HG02938 (cell line): Measurements from ENCODE around the gene DIS3L2.

Experiments used
- ATAC-seq: cut with Tn5 transposase; IDR thresholded peaks from one replicate; pipeline ENCODE4 v1.9.1; 2021; ENCODE audit warnings: mild to moderate bottlenecking, moderate library complexity; ENCODE audit not compliant: unreplicated experiment

DIS3L2 gene

GRCh38 chr2:232250246-232251175, 289.0 kb downstream of the DIS3L2 start:
- ATAC-seq: no peak

- ATAC-seq: no peak
Measured at GRCh38 chr2:232255033-232255432, 293.5 kb downstream of the DIS3L2 start.

- ATAC-seq: no peak
Measured at GRCh38 chr2:232260075-232260474, 298.6 kb downstream of the DIS3L2 start.

DNA sequence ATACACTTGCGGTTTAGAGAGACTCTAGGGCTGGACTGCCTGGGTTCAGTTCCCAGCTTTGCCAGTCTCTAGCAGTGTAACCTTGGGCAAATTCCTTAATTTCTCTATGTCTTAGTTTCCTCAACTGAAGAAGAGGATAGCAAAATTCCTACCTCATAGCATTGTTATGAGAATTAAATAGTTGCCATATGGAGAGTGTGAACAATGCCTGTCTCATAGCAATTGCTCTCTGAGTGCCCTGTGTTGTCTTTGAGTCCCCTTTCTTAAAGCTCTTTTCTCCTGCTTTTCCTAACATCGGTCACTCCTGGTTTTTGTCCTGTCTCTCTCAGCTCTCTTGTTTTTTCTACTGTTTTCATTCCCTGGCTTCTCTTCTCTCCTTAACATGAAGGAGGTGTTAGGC, 300.3 kb downstream of the DIS3L2 start:
- ATAC-seq: no peak

DNA sequence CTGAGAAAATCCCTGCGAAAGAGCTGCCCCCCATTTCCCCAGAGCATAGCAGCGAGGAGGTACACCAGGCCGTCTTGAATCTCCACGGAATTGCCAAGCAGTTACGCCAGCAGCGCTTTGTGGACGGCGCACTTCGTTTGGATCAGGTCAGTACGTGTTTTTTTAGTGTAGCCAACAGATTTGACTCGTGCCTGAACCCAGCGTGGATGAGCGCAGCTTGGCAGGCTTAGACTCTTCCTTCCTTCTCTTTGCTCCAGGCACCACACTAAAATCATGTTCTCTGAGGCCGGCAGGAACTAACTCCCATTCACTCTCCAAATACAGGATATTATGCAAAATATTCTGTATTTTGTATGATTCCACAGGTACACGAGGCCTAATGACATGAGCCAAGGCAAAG, 301.8 kb downstream of the DIS3L2 start:
- ATAC-seq: no peak

- ATAC-seq: no peak
Measured at GRCh38 chr2:232264081-232264480, 302.6 kb downstream of the DIS3L2 start.

GRCh38 chr2:232265329-232265728, 303.8 kb downstream of the DIS3L2 start:
- no peak for ATAC-seq

DNA sequence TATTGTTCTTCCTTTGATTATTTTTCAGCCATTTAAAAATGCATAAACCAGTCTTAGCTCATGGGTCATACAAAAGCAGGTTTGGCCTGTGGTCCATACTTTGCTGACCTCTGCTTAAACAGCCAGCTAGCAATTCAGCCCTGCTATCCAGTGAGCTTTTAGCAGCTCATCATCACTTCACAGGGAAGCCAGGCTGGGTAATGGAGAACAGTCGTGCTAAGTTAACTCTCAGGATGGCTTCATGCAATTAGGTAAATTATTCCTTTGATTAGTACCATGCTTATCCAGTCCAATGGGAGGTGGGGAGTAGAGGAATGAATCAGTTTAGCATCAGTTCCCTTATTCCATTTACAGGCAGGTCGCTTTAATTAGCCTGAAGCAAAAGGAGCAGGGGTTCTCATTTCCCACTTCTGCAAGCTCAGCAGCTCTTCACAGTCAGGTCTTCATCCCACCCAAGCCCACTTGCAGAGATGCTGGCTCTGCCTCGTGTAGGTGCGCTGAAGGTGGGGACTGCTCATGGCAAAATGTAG, 307.2 kb downstream of the DIS3L2 start:
- no peak for ATAC-seq

GRCh38 chr2:232269867-232270266, 308.4 kb downstream of the DIS3L2 start:
- no peak for ATAC-seq

GRCh38 chr2:232273903-232274643, 312.6 kb downstream of the DIS3L2 start:
- ATAC-seq: no peak

DNA sequence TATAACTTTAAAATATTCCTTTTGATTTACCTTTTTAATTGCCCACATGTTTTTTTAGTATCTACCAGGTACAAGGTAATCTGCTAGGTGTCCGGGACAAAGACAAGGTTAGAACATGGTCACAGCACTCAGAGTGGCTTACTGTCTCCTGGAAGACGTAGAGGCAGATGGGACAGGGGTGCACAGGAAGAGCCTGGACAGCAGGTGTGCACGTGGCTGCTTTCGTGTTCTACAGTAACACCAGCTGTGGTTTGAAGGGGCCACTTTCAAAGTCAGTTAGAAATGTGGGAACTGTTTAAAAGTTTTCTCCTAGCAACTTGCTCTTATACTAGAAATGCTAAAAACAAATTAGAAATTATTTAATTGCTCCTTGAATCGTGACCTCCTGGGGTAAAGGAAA, 314.2 kb downstream of the DIS3L2 start:
- ATAC-seq: peak; percentile 54

DNA sequence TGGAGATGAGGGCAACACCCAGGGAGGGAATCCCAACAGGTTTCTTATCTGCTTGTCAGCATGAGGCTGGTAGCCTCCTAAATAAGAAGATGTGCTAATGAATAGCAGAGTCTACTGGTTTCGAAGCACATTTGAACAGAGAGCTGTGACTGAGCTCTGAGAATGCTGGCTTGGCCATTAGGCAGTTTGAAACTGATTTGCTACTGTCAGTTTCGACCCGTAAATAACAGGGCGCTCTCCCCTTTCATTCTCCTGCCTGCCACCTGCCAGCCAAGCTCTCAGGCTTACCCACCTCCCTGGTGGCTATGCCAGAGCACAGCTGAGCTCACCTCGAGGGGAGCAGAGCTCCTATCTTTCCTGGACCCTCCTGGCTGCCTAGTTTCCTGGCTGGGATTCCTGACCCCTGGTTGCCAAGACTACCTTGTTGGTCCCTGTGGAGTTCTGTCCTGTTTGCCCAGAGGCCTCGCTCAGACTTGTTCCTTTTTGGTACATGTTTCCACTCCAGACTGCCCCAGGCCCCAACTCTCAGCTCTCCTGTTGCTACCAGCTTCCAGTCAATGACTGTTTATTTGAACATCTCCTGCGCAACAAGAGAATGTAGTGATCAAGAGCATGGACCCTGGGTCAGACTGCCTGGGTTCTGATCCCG, 314.7 kb downstream of the DIS3L2 start:
- ATAC-seq: peak; percentile 70

DNA sequence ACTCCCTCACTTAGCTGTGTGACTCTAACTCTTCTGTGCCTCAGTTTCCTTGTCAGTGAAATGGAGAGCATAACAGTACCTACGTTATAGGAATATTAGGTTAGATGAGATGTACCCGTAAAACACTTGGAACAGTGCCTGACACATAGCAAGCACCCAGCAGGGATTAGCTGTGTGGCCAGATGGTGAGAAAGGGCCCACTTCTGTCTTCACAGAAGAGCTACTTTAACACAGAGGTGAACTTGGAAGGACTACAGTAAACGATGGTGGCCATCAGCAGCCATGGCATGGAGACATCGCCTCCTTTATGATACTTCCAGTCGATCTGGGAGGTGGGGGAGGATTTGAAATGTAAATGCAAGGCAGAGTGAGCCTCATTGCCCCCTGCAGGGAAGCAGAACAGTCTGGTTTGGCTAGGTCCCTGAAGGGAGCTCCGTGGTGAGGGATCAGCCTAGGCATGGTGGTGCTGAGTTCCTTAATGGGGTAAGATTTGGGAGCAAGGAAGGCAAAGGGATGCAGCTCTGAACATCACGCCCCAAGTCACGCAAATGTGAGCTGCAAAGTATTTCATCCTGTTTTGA, 315.3 kb downstream of the DIS3L2 start:
- no peak for ATAC-seq

DNA sequence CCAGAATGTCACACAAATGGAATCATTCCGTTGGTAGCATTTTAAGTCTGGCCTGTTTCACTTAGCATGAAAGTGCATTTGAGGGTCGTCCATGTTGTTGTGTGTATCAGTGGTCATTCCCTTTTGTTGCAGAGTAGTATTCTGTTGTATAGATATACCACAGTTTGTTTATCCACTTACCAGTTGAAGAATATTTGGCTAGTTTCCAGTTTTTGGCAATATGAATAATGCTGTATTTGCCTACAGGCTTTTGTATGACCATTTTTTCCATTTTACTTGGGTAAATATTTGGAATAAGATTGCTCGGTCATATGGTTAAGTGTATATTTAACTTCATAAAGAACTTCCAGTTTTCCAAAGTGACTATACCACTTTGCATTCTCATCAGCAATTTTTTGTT, 317.0 kb downstream of the DIS3L2 start:
- no peak for ATAC-seq

DNA sequence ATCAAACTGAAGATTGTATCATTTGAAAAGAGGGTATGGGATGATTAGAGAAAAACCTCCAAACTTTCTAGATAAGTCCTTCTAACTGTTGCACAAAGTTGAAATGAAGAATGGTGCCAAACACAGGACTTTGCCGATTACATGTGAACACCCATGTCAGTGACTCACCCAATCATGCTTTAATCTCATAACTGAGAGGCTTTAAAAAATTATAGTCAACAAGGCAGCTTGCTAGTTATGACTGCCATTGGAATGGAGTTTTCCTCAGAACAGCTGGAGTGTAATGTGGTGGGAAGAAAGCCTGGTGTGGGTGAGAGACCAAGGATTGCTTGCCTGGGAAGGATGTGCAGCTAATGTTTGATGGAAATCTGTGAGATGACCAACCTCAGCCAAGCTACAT, 318.8 kb downstream of the DIS3L2 start:
- no peak for ATAC-seq

- no peak for ATAC-seq
Measured at GRCh38 chr2:232281858-232282507, 320.5 kb downstream of the DIS3L2 start.

- no peak for ATAC-seq
Measured at GRCh38 chr2:232282508-232283055, 321.1 kb downstream of the DIS3L2 start.

GRCh38 chr2:232286001-232286868, 324.7 kb downstream of the DIS3L2 start:
- ATAC-seq: no peak

DNA sequence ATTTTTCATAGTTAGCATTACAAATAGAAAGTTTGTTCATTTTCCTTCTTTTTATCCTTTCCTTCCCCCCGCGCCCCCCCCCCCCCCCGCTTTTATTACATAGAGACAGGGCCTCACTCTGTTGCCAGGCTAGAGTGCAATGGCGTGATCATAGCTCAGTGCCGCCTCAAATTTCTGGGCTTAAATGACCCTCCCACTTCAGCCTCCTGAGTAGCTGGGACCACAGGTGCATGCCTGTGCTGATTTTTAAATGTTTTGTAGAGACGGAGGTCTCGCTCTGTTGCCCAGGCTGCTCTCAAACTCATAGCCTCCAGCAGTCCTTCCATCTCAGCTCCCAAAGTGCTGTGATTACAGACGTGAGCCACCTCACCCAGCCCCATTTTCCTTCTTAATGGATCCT, 325.8 kb downstream of the DIS3L2 start:
- no peak for ATAC-seq
